ENCODE measurements around the gene CENPP.

DNA sequence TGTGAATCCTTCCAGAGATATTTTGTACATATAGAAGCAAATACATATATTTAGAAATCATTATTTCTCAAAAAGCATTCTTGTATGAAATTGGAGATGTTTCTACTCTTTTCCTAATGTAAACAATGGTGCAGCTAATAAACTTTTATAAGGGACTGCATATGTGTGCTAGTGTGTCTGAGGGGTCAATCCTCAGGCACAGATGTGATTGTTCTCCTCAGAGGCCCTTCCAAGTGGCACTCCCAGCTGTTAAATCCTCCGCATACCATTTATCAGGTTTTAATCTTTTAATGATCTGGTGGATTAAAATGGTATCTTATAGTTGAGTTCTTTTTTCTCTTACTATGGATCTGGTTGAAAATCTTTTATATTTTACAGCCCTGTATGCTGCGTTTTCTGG lies 104.1 kb downstream of the CENPP start:
- TF ChIP-seq ZNF274 (IDR thresholded peaks at IDR 0.05; ENCODE audit: low read depth, low read length) (no peak), YY1 (IDR thresholded peaks at IDR 0.05; ENCODE audit: insufficient read depth, insufficient read length) (no peak), SUZ12 (IDR thresholded peaks at IDR 0.05; ENCODE audit: extremely low read depth, insufficient read depth, insufficient read length) (no peak)
